ENCODE data around the gene GPR107.

The GPR107 gene

GRCh38 chr9:130058154-130058553, 4.4 kb downstream of the GPR107 start:
- no peak for DNase-seq

- no peak for DNase-seq
These were observed 5.2 kb downstream of the GPR107 start for GRCh38 chr9:130058887-130059286.

DNA sequence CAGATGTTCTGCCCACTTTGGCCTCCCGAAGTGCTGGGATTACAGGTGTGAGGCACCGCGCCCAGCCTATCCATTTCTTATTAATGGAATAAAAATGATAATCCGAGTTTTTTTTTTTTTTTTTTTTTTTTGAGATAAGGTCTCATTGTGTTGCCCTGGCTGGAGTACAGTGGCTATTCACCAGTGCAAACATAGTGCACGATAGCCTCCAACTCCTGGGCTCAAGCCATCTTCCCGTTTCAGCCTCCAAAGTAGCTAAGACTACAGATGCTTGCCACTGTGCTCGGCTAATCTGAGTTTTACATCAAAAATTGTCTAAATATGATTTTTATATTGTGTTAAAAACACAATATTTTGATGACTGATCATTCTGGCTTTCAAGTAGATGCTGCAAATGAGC, 6.6 kb downstream of the GPR107 start:
- no peak for DNase-seq

- DNase-seq, result no peak
These were observed 9.0 kb downstream of the GPR107 start for GRCh38 chr9:130062750-130063149.

DNA sequence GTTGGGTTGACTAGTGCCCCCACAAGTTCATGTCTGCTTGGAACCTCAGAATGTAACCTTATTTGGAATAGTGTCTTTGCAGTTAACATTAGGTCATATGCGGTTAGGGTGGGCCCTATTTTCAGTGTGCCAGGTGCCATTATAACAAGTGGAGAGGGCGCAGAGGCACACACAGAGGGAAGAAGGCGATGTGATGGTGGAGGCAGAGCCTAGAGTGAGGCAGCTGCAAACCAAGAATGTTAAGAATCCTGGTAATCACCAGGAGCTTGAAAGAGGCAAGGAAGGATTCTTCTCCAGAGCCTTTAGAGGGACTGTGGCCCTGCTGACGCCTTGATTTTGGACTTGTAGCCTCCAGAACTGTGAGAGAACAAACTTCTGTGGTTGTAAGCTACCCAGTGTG, 10.9 kb downstream of the GPR107 start:
- DNase-seq, result no peak

- no peak for DNase-seq
These were observed 15.3 kb downstream of the GPR107 start for GRCh38 chr9:130069048-130069447.

- DNase-seq, result no peak
These were observed 19.0 kb downstream of the GPR107 start for GRCh38 chr9:130072515-130073235.

- DNase-seq, result no peak
These were observed 19.7 kb downstream of the GPR107 start for GRCh38 chr9:130073373-130073772.

DNA sequence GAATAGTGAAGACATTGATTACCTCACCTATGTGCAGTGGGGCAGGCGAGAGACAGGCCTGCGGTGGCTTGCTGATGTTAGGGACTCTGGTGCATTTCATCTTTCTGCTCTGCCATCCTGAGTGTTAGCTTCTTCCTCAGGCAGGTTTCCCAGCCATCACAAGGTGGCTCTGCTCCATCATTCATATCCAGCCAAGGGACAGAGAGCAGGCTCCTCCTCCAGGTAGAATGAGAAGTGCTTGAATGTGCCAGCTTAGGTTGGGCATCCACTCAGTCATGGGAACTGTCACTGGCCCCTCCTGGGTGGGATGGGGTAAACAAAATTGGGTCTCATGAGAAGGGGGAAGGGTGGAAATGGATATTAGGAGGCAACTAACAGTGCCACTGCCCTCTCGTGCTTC, 24.8 kb downstream of the GPR107 start:
- DNase-seq, result no peak

DNA sequence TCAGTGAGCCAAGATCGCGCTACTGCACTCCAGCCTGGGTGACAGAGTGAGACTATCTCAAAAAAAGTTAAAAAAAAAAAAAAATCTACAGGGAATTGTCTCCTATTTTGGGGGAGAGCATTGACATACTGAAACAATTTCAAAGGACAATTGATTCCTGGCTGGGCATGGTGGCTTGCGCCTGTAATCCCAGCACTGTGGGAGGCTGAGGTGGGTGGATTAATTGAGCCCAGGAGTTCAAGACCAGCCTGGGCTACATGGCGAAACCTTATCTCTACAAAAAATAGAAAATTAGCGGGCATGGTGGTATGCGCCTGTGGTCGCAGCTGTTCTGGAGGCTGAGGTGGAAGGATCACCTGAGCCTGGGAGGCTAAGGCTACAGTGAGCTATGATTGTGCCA, 30.6 kb downstream of the GPR107 start:
- DNase-seq, result no peak

- no peak for DNase-seq
These were observed 34.3 kb downstream of the GPR107 start for GRCh38 chr9:130088051-130088450.

DNA sequence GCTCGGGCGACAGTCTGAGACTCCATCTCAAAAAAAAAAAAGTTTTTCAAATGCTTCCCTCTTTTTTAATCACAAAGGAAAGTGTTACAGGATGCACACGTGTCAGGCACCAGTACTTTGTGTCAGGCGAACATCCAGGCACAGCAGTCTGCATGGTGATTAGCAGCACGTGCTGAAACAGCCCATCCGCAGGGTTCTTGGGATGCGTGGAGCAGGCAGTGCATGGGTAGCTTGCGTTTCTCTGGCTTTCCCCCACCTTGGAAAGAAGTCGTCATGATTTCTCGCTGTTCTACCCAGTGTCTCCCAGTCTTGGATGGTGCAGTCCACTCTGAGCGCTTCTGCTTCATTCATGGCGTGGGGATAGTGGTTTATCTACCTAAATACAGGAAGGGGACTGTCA, 35.4 kb downstream of the GPR107 start:
- no peak for DNase-seq

GRCh38 chr9:130090915-130091314, 37.2 kb downstream of the GPR107 start:
- no peak for DNase-seq

GRCh38 chr9:130092910-130093309, 39.2 kb downstream of the GPR107 start:
- DNase-seq, result no peak

DNA sequence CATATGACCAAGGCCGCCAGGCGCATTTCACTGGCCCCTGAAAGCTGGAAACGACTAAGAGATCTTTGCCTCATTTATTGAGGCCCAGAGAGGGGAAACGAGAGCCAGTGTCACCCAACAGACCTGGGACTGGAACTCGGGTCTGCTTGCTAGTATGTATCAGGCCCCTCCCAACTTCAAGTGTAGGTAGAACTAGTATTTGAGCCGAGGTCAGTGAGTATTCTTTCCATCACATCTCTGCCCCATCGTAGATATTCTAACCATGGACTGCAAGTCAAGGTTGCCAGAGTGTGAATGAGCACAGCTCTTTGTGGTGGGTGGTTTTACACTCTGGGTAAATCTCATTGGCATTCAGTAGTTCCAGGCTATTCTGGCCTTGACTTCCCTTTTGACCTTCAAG, 42.2 kb downstream of the GPR107 start:
- no peak for DNase-seq

- DNase-seq, result no peak
These were observed 47.0 kb downstream of the GPR107 start for GRCh38 chr9:130100681-130101080.

- DNase-seq, result no peak
These were observed 48.2 kb downstream of the GPR107 start for GRCh38 chr9:130101915-130102314.

DNA sequence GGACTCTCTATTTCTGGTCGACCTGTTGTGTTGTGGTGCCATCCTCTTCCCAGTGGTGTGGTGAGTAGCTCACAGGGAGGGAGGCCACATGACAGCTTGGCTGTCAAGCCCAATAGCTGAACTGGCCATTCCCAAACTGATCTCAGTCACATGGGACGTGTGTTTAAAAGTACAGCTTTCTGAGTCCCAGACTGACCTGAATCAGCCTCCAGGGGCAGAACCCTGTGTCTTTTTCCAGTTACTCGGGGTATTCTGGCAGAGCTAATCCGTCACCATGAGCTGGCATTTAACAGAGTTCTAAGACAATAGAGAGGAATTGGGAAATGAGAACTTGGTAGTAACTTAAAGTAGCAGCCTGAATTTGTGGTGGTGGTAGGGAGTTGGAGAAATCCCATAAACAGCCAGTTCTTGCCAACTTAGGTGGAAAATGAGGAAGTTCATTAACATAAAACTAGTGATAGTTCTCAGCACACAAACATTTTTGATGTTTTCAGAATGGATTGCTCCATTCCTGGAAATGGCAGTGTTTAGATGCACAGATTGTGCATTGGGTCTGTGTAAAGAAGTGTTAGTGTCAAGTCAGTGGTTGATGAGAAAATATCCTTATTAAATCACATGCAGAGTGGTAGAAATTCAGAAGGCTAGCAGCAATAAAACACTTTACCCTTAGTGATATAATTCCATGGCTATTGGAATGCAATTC, 50.9 kb downstream of the GPR107 start:
- no peak for DNase-seq

GRCh38 chr9:130106860-130107233, 53.1 kb downstream of the GPR107 start:
- no peak for DNase-seq

GRCh38 chr9:130107234-130107861, 53.6 kb downstream of the GPR107 start:
- DNase-seq, result no peak

DNA sequence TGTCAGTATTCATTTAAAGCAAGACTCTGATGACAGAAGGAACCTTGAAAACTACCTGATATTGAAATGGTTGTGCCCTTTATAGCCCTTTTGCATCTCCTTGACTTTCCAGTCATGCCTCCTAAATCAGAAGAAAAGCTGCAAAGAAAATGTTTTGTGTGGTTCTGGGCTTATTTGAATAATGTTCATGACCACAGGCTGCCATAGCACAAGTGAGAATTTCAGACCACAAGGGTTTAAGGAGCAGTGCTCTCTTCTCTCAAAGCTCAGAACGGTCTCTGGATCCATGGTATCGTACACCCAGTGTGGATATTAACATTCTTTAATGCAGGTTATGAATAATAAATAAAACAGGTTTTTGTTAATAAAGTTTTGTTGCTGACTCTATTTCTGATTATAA, 54.2 kb downstream of the GPR107 start:
- no peak for DNase-seq

DNA sequence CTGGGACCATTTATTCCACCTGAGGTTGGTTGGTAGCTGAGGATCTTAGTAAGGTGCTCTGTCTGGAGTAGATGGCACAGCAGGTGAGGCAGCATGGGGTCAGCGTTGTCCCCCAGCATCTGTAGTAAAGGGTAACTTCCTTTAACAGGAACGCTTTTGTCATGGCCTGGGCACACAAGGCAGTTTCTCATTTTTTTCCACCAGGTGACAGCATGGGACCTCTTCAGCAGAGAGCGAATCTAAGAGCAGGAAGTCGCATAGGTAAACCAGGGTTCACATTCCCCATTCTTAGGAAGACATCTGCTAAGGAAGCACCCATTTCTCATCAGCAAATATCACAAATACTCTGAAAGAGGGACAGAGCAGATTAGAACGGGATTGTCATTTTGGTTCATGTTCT, 56.5 kb downstream of the GPR107 start:
- DNase-seq, result no peak

DNA sequence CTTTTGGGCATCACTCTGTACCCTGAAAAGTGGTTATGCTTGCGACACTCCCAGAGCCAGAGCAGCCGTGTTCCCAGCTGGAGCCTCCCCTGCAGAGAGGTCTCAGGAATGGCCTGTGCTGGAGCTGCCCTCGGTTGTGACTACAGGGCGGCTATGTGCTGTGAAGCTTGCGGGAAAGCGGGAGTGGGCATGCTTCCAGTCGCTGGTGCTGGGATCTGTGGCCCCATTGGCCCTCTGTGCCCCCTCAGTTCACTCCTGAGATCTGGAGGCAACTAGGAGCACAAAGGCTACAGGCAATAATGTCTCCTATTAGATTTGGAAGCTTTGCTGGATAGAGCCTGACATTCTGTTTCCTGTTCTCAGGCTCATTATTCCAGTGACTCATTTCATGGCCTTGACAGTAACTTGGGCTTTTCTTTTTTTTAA, 56.9 kb downstream of the GPR107 start:
- no peak for DNase-seq

- no peak for DNase-seq
These were observed 58.3 kb downstream of the GPR107 start for GRCh38 chr9:130111786-130112537.
